Neural cell (in vitro differentiated cells): ENCODE measurements around the gene SERPINA1.

Experiments
- EP300 ChIP-seq: fragments of 450-650 bp; conservative IDR thresholded peaks from 2 replicates; pipeline ENCODE4 v1.6.1; 2014; ENCODE audit warnings: antibody characterized with exemption, mild to moderate bottlenecking, moderate library complexity; ENCODE audit not compliant: poor library complexity, severe bottlenecking
- EZH2 ChIP-seq: fragments of 200-600, 300-800 bp; shearing (Covaris generic), sonication (generic); IDR thresholded peaks from 2 replicates; pipeline ENCODE4 v1.6.1; 2014; ENCODE audit warnings: antibody characterized with exemption, low read length, borderline replicate concordance, mild to moderate bottlenecking; ENCODE audit not compliant: insufficient read depth, poor library complexity, severe bottlenecking
- MXI1 ChIP-seq: fragments of 450-650 bp; conservative IDR thresholded peaks from 2 replicates; pipeline ENCODE4 v1.6.1; 2014; ENCODE audit warnings: antibody characterized with exemption, mild to moderate bottlenecking; ENCODE audit not compliant: poor library complexity, severe bottlenecking
- RAD21 ChIP-seq: fragments of 450-650 bp; conservative IDR thresholded peaks from 2 replicates; pipeline ENCODE4 v1.6.1; 2014; ENCODE audit warnings: antibody characterized with exemption, mild to moderate bottlenecking, moderate library complexity
- SMC3 ChIP-seq: fragments of 450-650 bp; conservative IDR thresholded peaks from 2 replicates; pipeline ENCODE4 v1.6.1; 2014; ENCODE audit warnings: antibody characterized with exemption, mild to moderate bottlenecking, moderate library complexity; ENCODE audit not compliant: poor library complexity
- TAF1 ChIP-seq: IDR thresholded peaks from 2 replicates; pipeline ENCODE4 v1.6.1; 2012; ENCODE audit warnings: low read depth
- TF ChIP-seq, protein P1 (sequence below): fragments of 450-650 bp; IDR thresholded peaks from 2 replicates; pipeline ENCODE4 v1.5.1; 2014; ENCODE audit warnings: antibody characterized with exemption, mild to moderate bottlenecking, moderate library complexity; ENCODE audit not compliant: poor library complexity, severe bottlenecking

DNA sequence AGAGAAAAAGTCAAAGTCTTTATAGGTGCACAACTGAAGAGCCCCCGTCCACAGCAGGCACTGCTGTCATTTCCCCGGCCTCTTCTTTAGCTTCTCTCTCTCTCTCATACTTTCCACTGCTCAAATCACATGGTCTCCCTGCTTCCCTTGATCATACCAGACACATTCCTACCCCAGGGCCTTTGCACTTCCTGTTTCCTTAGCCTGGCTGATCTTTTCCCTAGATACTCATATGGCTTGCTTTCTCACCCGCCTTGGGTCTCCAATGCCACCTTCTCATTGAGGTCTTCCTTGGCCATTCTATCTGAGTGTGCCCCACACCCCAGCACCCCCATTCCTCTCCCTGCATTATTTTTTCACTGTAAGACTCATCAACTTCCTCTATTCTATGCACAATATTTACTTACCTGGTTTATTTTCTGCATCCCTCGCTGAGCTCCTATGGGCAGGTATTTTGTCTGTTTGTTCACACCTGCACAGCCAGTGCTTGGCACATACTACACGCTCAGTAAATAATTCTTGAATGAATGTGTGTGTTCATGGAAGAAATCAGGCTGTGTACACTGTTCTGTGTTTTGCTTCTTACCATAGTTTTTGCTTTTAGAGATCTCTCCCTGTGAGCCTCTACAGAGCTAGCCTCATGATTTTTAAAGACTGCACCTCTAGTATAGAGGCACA is 31.9 kb downstream of the SERPINA1 start:
- TF ChIP-seq, protein P1, sequence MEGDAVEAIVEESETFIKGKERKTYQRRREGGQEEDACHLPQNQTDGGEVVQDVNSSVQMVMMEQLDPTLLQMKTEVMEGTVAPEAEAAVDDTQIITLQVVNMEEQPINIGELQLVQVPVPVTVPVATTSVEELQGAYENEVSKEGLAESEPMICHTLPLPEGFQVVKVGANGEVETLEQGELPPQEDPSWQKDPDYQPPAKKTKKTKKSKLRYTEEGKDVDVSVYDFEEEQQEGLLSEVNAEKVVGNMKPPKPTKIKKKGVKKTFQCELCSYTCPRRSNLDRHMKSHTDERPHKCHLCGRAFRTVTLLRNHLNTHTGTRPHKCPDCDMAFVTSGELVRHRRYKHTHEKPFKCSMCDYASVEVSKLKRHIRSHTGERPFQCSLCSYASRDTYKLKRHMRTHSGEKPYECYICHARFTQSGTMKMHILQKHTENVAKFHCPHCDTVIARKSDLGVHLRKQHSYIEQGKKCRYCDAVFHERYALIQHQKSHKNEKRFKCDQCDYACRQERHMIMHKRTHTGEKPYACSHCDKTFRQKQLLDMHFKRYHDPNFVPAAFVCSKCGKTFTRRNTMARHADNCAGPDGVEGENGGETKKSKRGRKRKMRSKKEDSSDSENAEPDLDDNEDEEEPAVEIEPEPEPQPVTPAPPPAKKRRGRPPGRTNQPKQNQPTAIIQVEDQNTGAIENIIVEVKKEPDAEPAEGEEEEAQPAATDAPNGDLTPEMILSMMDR, result no peak
- no peak for TF ChIP-seq SMC3
- no peak for TF ChIP-seq TAF1
- TF ChIP-seq EZH2, result no peak
- TF ChIP-seq MXI1, result no peak
- TF ChIP-seq RAD21, result no peak
- no peak for TF ChIP-seq EP300
